Umbilical cord (tissue), 2 donors: ENCODE data around the gene NFU1. TPM values are rescaled to one million over a fixed set of nuclear protein-coding genes. Genes with fewer than 3 reads are reported as not detected.

Experiments used
- DNase-seq: peaks from one replicate; pipeline ENCODE4 v3.0.0-alpha.2; 2015; ENCODE audit warnings: low spot score
- total RNA-seq: library from RNA; depleted of rRNA; stranded (reverse); fragments of >200 nt; gene quantifications from one replicate; pipeline ENCODE4 v1.2.3, GENCODE V29; 2014; ENCODE audit warnings: low replicate concordance; ENCODE audit not compliant: insufficient read depth

The NFU1 gene
- total RNA-seq = 47.2 TPM

DNA sequence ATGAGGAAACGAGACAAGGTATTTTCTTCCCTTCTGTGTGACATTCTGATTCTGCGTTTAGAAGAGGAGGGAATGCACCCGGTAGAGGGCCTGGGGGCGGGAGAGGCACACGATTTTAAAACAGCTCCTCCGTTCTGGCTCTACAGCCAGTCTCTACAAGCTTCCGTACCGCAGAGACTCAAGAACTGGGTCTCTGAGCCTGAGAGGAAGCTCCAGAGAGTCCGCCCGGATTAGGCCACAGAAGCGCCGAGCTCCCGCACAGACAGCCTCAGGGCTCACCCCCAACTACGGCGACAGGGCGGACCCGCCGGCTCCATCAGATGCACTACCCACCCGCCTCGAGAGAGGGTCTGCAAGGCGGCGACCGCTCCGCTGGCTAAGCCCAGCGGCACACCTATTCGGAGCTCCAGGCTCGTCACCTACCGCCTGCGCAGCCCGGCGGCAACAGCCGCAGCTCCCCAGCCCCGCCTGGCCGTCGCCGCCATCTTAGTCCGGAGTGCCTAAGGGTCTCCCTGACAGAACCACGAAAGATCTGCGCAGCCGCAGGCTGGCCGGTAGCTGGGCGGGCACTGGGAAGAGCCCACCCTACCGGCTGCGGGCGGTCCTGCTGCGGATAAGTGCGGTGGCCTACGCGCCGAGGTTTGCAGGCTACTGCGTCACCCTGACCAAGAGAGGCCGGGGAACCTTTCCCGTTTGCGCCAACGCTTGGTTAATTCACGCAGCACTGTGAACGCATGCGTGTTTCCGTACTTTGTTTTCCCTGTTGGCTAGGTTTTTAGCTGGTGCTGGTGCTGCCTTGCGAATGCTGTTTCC is at the start of gene NFU1:
NFU1 (minus strand) TSS at position 498 of the 813 bp plus-strand sequence; CDS start at position 485, 13 bp downstream.
- DNase-seq = peak; percentile 97

DNA sequence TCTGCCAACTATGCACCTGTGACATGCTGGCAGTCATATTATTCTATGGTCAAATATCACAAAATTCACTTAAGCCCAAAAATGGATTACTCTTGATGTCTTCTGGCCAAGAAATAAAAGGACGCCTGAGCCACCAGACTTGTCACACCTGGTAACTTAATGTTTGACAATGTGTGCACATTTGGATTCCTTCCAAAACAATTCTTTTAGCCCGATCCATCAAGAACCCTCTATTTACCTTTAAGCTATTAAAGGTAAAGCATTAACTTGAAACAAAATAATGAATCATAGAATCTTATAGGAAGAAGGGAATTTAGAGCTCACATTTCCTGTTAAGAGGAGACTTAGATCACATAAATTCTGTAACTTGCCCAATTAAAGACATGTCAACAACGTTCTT is 46.5 kb upstream of the NFU1 start:
- no peak for DNase-seq

DNA sequence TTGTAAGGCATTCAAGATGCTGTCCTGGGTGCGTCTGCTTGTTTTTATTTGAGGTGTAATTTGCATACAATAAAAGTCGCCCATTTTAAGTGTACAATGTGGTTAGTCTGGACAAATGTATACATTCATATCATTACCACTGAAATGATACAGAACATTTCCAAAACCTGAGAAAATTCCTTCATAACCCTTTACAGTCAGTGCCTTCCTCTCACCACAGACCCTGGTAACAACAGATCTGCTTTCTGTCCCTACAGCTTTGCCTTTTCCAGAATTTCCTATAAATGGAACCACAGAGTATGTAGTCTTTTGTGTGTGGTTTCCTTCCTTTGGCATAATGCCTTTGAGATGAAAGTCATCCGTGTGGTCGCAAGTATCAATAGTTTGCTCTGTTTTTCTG is 45.8 kb upstream of the NFU1 start:
- no peak for DNase-seq

DNA sequence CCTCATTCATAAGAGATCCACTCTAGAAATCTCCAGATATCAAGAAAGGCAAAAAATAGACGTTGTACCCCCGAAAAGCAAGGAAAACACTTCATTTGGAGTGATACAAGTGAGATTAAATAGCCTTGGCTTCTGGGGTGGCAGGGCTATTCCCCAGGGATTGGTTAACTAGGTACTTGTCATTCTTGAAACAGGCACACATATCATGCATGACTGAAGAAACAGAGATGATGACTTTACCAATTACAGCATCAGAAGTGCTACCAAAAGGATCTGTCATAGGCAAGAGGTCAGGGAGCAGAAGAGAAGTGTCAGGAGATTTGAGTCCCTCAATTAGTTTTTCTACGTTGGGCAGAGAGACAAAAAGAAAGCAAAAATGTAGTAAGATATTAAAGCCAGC is 45.2 kb upstream of the NFU1 start:
- DNase-seq = no peak

DNA sequence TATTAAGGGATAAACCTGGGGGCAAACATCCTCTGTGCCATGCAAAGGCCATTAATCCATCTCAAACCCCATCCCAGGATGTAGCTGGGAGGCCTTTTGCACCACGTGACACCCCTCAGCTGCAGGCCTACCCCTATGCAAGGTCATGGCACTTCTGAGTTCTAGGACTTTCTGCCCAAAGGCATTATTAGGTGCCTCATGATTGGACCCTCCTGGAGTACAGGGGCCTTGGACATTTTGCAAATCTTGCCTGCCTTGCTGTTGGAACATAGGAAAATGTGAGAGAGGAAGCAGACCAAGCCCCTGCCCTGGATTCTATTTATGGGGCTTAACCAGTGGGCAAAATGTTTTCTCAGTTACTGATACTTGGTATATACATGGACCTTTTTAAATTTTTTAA is 44.2 kb upstream of the NFU1 start:
- DNase-seq = no peak

DNA sequence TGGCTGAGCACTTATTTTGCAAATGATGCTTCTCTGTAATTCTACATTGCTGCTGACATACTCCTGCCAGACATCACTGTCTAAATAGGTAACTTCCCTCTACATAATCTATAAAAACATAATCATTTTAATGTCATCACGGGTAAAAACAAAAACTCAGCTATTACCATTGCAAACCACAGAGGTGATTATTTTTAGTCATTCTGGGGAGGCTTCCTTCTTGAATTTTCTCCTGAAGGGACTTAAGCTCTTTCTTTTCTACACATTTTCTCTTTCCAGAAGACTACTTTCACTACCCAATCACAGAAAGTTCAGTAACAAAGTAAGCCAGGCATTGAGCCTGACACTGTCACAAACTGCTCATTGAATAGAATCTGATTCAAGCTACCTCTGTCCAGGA is 40.4 kb upstream of the NFU1 start:
- DNase-seq = no peak

DNA sequence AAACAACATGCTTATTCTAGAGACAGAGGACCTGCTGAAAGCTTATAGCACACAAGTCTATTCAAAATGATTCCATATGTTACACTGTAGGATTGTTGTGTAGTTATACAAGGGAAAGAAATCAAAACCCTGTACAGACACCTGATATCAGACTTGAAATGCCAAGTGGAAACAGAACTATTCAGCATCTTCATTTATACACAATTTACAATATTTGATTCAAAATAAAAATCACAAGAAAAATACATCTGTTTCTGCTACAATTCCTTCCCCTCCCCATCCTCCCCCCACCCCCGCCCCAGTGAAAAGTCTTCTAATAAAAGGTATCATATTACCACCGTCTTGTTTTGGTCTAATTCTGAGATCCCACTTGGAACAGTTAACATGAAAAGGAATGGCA is 37.5 kb upstream of the NFU1 start:
- no peak for DNase-seq

DNA sequence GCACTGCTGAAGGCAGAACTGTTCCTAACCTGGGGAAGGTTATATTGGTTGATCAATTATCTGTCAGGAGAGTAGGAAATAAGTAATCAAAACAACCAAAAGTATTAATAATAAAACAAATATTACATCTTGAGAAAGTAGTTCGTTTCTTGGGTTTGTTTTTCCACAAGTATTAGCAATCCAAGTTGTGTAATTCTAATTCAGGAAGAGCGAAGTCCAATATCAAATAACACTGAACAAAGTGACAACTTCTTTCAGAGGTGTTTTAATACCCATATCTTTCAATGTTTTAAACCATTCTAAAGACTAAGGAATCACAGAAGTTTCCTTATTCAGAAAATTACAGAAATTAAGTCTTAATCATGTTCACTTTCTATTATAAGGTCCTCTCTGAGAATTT is 34.6 kb upstream of the NFU1 start:
- no peak for DNase-seq

DNA sequence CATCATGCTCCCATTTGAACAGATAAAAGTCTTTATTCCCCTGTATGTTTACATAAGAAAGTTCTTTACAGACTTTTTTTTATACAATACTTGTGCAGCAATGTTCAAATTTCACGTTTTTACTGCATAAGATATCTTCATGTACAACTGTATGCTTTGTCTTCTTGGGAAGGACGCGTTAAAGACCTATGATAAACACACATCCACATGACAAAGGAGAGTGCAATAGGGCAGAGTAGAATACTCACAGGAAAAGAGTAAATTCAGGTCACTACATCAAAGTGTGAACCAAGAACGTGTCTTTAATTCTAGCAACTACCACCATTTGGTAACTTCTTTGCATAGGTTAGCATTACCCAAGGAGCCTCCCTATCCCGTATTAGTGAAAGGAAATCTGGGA is 33.7 kb upstream of the NFU1 start:
- no peak for DNase-seq

DNA sequence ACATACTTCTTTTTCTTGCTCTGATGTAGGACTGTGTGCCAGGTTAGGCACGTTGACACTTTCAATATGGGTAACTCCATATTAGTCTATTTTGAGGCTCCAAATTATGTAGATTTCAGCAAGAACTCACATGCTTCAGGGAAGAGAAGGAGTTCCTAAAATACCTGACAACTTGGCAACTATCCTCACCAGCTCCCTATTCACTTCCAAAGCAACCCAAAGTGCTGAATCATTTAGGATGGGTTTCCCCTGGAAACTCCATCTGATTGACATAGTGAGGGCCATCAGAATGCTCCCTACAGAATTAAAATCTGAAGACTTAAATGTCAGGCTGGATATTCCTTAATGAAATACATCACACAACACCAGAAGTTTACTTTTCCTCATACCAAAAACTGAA is 32.5 kb upstream of the NFU1 start:
- DNase-seq = no peak

DNA sequence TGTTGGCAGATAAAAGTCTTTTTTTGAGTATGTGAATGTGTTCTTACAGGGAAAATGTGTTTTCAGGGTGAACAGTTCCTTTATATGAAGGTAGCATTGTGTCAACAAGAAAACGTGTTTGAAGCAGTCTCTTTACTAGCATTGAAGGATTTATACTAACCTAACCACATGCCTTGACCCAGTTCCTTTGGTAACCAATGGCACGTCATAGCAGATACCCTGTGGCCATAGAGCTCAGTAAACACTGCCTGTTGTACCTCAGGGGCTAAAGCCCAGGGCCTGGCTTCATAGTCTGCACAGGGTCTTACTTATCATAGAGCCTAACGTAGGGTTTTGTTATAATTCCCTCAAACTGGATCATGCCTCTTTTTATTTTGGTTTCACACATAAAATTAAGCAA is 32.1 kb upstream of the NFU1 start:
- DNase-seq = no peak

DNA sequence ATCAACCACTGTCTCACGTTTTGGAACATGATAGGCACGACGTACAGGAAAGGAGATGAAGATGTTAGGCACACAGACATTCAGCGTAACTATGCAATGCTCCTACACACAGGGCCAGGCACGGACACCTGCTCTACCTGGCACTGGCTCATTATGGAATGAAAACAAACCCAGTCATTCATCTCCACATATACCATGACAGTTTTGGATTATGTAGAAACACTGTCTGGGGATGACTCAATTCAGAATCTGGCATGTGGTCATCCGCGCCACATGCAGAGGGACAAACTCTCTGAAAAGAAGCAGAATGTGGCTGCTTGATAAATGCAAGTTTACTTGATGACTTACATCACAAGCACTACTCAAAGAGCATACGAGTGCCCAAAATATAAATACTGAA is 29.5 kb upstream of the NFU1 start:
- no peak for DNase-seq

DNA sequence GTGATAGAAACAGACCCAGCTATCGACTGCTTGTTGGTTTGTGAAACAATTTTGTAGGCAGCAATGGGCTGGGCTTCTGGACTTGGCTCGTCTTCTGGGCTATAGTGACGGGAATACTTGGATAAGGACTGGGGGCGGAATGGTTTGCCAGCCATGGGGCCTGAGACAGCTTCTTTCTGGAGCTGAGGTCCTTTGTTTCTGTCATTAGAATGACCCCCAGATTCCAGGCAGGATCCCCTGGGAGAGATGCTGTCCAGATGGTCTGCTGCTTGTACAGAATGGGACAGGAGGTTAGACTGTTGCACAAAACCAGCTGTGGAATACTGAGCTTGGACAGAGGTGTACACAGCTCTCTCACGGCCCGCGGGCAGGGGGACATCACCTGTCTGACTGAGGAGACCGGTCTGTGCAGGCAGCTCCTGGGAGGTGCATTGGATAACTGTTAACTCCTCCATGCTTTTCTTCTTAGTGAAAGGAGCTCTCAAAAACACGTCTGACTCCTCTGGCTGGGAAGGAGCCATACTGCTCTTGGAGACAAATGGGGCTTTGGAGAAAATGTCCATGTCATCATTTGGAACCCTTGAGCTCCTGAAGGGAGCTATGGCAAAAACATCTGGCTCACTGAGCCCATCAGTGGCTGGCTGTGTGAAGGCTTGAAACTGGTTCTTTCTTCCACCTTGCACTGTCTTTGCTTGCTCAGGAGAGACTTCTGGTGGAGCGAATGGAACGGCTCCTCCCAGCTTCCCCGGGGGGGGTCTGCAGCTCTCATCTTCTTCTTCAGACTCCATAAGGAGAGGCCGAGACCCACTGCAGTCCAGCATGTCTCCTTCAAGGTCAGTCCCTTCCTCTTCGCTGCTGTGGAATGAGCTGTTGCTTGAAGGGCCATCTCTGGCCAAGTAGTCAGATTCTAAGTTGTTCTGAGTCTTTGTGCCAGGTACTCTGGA is 28.6 kb upstream of the NFU1 start:
- DNase-seq = no peak

DNA sequence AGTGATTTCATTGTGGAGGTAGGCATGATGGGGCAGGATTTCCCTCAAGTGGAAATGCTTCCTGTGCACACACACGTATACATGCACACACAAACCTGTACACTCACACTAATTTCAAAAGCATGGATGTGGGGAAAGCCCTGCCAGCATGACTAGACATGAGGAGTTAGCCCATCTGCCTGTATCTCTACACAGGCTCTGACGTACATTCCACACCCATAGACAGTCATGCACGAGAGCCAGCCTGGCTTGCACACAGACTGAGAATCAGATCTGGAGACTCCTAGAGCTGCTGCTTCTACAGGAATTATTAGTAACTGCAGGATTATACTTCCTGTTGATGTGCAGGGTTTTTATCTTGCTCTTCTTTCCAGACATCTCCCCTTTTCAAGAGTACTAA is 27.3 kb upstream of the NFU1 start:
- DNase-seq = peak; percentile 97

DNA sequence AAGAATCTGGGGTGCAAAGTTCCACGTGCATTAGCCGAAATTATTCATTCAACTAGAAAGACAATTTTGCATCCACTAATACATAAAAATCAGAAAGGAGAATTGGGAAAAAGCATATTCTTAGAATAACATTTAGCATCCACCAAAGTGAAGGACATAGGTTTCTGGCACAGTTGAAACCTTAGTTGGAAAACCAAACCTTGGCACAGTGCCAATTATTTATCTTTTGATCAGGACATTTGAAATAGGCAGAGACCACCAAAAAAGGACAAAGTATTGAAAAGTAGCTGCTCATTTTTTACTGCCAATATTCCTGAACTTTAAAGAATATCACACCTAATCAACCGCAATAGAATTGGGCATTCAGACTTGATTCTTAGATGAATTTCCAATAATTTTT is 25.5 kb upstream of the NFU1 start:
- DNase-seq = no peak

DNA sequence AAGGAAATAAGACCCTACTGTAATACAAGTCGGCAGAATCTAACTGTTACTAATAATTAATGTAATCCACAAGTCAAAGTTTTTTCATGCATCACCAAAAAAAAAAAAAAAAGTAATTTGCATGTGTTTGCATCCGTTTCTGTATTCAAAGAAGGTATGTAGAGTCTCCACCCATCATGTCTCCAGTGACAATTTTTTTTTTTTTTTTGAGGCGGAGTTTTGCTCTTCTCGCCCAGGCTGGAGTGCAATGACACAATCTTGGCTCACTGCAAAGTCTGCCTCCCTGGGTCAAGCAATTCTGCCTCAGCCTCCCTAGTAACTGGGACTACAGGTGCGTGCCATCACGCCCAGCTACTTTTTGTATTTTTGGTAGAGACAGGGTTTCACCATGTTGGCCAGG is 24.2 kb upstream of the NFU1 start:
- DNase-seq = no peak

DNA sequence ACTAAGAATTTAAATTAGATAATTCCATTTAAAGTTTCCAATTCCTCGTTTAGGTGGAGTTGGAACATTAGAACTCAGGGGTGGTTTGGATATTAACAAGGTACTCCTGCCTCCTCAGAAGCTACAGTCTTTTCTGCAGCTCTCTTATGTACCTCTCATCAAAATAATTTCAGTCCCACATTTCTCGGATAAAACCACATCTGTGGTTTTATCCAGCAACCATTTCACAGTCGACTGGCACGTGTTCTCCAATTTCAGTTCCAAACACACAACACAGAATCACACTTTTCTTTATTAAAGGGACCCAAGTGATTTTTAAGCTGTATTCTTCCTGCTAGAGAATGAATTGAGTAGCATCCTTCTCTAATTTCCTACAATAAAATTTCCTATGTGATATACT is 22.7 kb upstream of the NFU1 start:
- DNase-seq = no peak

DNA sequence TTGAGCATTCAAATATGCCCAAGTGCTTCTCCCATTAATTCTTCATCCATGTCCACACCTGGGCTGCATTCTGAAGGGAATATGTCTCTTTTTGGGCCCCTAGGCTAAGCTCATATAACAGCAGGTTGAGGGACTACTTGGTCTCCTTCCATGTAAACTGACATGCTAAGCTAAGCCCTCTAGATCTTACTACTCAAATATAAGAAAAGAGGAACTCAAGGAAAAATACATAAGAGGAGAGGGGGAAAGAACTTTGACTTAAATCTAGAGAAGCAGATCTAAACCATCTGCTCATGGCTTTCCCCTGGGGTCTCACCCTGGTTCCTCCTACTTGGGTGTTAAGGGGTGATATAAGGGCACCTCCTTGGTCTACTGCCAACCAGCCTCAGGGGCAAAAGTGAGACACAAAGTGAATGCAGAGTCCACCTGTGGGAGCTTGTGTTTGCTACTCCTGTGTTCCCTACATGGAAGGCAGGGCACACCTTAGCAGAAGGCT is 19.8 kb upstream of the NFU1 start:
- DNase-seq = no peak

DNA sequence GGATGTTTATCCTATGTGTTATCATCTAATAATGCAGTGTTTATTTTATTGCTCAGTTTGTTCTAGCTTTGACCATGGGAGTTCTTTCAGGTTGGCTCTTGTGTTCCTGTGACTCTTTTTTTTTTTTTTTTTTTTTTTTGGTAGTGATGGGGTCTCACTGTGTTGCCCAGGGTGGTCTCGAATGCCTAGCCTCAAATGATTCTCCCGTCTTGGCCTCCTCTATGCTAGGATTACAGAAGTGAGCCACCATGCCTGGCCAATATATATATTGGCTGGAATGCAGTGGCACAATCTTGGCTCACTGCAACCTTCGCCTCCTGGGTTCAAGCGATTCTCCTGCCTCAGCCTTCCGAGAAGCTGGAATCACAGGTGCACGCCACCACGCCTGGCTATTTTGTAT is 18.9 kb upstream of the NFU1 start:
- DNase-seq = no peak

DNA sequence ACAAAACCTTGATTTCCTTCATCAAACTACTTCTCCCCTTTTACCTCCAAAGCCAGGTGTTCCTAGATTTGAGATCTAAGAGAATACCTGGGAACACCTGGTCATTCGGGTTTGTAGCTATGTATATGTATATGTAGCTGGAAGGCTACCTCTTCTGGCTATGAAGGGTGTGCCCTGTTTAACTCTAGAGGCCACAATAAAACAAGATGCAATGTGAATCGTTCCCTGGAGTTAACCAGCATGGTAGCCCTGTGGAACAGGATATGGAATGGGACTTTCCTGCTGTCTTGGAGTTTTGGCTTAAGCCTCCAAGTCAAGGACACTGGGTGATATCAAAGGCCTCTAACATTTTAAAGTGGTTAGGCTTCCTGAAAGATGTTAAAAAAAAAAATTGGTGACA is 17.7 kb upstream of the NFU1 start:
- no peak for DNase-seq

DNA sequence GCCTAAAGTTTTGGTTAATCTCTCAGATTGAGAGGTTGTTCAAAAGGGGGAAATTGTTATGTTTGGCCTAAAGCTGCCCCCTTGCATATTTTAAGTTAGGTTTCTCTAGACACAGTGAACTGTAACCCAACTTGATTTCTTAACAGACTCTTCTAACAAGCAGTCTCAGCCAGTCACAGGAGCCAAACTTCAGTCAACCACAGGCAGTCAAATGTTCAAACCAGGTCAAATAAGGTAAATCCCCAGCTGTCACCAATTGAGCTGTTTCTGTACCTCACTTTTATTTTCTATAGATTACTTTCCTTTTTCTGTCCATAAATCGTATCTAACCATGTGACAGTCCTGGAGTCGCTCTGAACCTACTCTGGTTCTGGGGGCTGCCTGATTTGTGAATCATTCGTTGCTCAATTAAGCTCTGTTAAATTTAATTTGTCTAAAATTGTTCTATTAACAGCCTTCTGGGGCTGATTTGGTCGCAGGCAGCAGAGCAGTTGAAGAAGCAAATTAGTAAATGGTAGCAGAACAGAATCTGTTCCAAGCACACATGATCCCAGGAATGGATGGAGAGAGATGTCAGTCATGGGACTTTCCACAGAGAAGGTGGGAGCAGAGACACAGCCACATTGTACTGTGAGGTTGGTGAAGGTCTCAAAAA is 16.4 kb upstream of the NFU1 start:
- no peak for DNase-seq

DNA sequence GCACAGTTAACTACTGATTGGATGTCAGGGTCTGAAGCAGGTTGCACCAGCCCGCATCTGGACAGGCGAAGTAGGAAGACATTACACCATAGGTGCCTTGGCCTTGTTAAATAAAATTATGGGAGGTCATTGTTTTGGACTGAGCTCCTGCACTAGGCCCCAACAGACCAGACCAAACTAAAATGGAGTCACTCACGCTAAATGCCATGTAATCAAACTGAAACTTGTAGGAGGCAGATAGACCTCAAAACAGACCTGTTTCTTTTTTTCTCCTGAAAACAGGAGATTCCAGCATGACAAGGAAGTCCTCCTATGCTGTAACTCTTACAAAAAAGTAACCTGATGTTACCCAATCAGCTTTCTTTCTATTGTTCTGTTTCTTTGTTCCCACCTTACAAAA is 15.5 kb upstream of the NFU1 start:
- DNase-seq = no peak
